Measurements from ENCODE around the gene IL25.

Gene IL25

GRCh38 chr14:23335623-23336022, 37.0 kb upstream of the IL25 start:
- H3K27ac ChIP-seq, result no peak overlapping the region
- no peak for TF ChIP-seq ZFX (IDR thresholded peaks at IDR 0.05)
- TF ChIP-seq, protein P1, sequence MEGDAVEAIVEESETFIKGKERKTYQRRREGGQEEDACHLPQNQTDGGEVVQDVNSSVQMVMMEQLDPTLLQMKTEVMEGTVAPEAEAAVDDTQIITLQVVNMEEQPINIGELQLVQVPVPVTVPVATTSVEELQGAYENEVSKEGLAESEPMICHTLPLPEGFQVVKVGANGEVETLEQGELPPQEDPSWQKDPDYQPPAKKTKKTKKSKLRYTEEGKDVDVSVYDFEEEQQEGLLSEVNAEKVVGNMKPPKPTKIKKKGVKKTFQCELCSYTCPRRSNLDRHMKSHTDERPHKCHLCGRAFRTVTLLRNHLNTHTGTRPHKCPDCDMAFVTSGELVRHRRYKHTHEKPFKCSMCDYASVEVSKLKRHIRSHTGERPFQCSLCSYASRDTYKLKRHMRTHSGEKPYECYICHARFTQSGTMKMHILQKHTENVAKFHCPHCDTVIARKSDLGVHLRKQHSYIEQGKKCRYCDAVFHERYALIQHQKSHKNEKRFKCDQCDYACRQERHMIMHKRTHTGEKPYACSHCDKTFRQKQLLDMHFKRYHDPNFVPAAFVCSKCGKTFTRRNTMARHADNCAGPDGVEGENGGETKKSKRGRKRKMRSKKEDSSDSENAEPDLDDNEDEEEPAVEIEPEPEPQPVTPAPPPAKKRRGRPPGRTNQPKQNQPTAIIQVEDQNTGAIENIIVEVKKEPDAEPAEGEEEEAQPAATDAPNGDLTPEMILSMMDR (conservative IDR thresholded peaks at IDR 0.05), result no peak

- no peak for TF ChIP-seq ZFX (IDR thresholded peaks at IDR 0.05)
- TF ChIP-seq, protein P1 (conservative IDR thresholded peaks at IDR 0.05), result no peak
- no peak overlapping the region for H3K27ac ChIP-seq
Measured at GRCh38 chr14:23339506-23340268, 32.9 kb upstream of the IL25 start.

DNA sequence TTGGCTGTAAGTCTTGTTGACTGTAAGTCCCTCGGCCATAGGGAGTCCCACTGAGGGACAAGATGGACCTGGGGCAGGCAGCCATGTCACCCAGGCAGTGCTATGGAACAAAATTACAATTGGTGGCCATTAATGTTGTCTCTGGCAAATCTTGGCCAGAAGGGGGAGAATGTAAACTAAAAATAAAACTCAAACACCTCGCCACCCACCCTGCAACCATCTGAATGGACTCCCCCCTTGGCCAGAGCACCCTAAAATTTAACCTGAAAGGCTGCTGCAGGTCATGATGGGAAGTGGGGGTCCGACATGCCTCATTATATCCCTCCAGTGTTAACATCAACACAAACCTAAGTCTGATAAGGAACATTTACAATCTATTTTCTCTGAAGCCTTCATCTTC, 28.1 kb upstream of the IL25 start:
- no peak overlapping the region for H3K27ac ChIP-seq
- TF ChIP-seq, protein P1 (conservative IDR thresholded peaks at IDR 0.05), result peak; percentile 9; the same call in 1 of the 2 replicates
- no peak for TF ChIP-seq ZFX (IDR thresholded peaks at IDR 0.05)

GRCh38 chr14:23345987-23346692, 26.5 kb upstream of the IL25 start:
- H3K27ac ChIP-seq, result no peak overlapping the region
- TF ChIP-seq, protein P1 (conservative IDR thresholded peaks at IDR 0.05), result no peak; the same call in 1 of the 2 replicates
- TF ChIP-seq ZFX (IDR thresholded peaks at IDR 0.05), result no peak

GRCh38 chr14:23346693-23347405, 25.8 kb upstream of the IL25 start:
- TF ChIP-seq, protein P1 (conservative IDR thresholded peaks at IDR 0.05), result no peak
- no peak for TF ChIP-seq ZFX (IDR thresholded peaks at IDR 0.05)
- H3K27ac ChIP-seq, result no peak overlapping the region

- no peak overlapping the region for H3K27ac ChIP-seq
- TF ChIP-seq, protein P1 (conservative IDR thresholded peaks at IDR 0.05), result no peak
- TF ChIP-seq ZFX (IDR thresholded peaks at IDR 0.05), result no peak
Measured at GRCh38 chr14:23347406-23348296, 25.0 kb upstream of the IL25 start.

Measured in C4-2B (cell line).